HepG2 (cell line): ENCODE measurements around the gene FKBP10. TPM values are rescaled to one million over a fixed set of nuclear protein-coding genes. Genes with fewer than 3 reads are reported as not detected.

Source experiments
- ARID2 ChIP-seq: sonication (generic); formaldehyde crosslinking; IDR thresholded peaks from 2 replicates; pipeline ENCODE4 v1.8.1; 2022; ENCODE audit warnings: mild to moderate bottlenecking, missing genetic modification reagents, borderline replicate concordance
- BHLHE40 ChIP-seq: IDR thresholded peaks from 2 replicates; pipeline ENCODE4 v1.6.1; 2011; ENCODE audit warnings: low read length, improper control_type of control experiment
- EZH2 ChIP-seq: conservative IDR thresholded peaks from 2 replicates; pipeline ENCODE4 v1.6.1; 2012; ENCODE audit warnings: mild to moderate bottlenecking, low read depth, low read length, moderate library complexity
- HDAC1 ChIP-seq: sonication (generic); formaldehyde crosslinking; IDR thresholded peaks from 2 replicates; pipeline ENCODE4 v1.5.1; 2020; ENCODE audit warnings: mild to moderate bottlenecking, missing genetic modification reagents
- KDM5B ChIP-seq: sonication (generic); formaldehyde crosslinking; IDR thresholded peaks from 2 replicates; pipeline ENCODE4 v1.4.0; 2020; ENCODE audit warnings: missing genetic modification reagents, mild to moderate bottlenecking, borderline replicate concordance
- LCORL ChIP-seq, 2 experiments: fragments of 450-650 bp in 1 of 2; sonication (generic) in 1 of 2; formaldehyde crosslinking in 1 of 2; IDR thresholded peaks; 2 replicates each; pipeline versions ENCODE4 v1.5.0 to v1.6.1; 2017 to 2020; ENCODE audit warnings: antibody characterized with exemption in 1 of 2, missing genetic modification reagents in 1 of 2
- MAX ChIP-seq: IDR thresholded peaks from 2 replicates; pipeline ENCODE4 v1.6.1; 2012; ENCODE audit warnings: inconsistent platforms
- MXD3 ChIP-seq: IDR thresholded peaks from 2 replicates; pipeline ENCODE4 v1.6.1; 2016; ENCODE audit warnings: mild to moderate bottlenecking, missing biosample characterization, missing genetic modification reagents
- NR2F6 ChIP-seq, 2 experiments: IDR thresholded peaks; 2 replicates each; pipeline ENCODE4 v1.6.1; 2016; ENCODE audit warnings: antibody characterized with exemption in 1 of 2, mild to moderate bottlenecking in 1 of 2
- PHF21A ChIP-seq: sonication (generic); formaldehyde crosslinking; IDR thresholded peaks from 2 replicates; pipeline ENCODE4 v1.5.0; 2020; ENCODE audit warnings: mild to moderate bottlenecking, missing genetic modification reagents
- PPARG ChIP-seq: conservative IDR thresholded peaks from 2 replicates; pipeline ENCODE4 v1.6.1; 2016; ENCODE audit warnings: missing biosample characterization, missing genetic modification reagents
- SALL1 ChIP-seq: sonication (generic); formaldehyde crosslinking; IDR thresholded peaks from 2 replicates; pipeline ENCODE4 v1.8.0; 2022; ENCODE audit warnings: mild to moderate bottlenecking, missing genetic modification reagents
- SP4 ChIP-seq: sonication (generic); formaldehyde crosslinking; IDR thresholded peaks from 2 replicates; pipeline ENCODE4 v1.8.1; 2023; ENCODE audit warnings: mild to moderate bottlenecking, missing genetic modification reagents
- TFAP4 ChIP-seq: sonication (generic); IDR thresholded peaks from 2 replicates; pipeline ENCODE4 v1.6.1; 2016; ENCODE audit warnings: low read depth, borderline replicate concordance
- TFDP1 ChIP-seq: IDR thresholded peaks from 2 replicates; pipeline ENCODE4 v1.6.1; 2016; ENCODE audit warnings: missing compliant biosample characterization, missing genetic modification reagents, borderline replicate concordance
- XBP1 ChIP-seq: sonication (generic); formaldehyde crosslinking; IDR thresholded peaks from 2 replicates; pipeline ENCODE4 v1.5.0; 2020; ENCODE audit warnings: missing genetic modification reagents
- ZBTB3 ChIP-seq: sonication (generic); formaldehyde crosslinking; IDR thresholded peaks from 2 replicates; pipeline ENCODE4 v1.4.0; 2020; ENCODE audit warnings: low read depth, mild to moderate bottlenecking, moderate library complexity, missing genetic modification reagents, borderline replicate concordance
- ZFX ChIP-seq: sonication (generic); formaldehyde crosslinking; IDR thresholded peaks from 2 replicates; pipeline ENCODE4 v1.4.0; 2020; ENCODE audit warnings: mild to moderate bottlenecking, low read depth, missing genetic modification reagents, moderate library complexity
- ZNF138 ChIP-seq: sonication (generic); formaldehyde crosslinking; IDR thresholded peaks from 2 replicates; pipeline ENCODE4 v1.5.0; 2020; ENCODE audit warnings: mild to moderate bottlenecking, low read depth, missing genetic modification reagents
- ZNF20 ChIP-seq: sonication (generic); formaldehyde crosslinking; IDR thresholded peaks from 2 replicates; pipeline ENCODE4 v1.4.0; 2020; ENCODE audit warnings: mild to moderate bottlenecking, moderate library complexity, missing genetic modification reagents
- ZNF256 ChIP-seq: sonication (generic); formaldehyde crosslinking; conservative IDR thresholded peaks from 2 replicates; pipeline ENCODE4 v1.4.0; 2020; ENCODE audit warnings: missing genetic modification reagents
- ZNF317 ChIP-seq: sonication (generic); formaldehyde crosslinking; IDR thresholded peaks from 2 replicates; pipeline ENCODE4 v1.5.0; 2020; ENCODE audit warnings: mild to moderate bottlenecking, missing genetic modification reagents
- ZNF543 ChIP-seq: sonication (generic); formaldehyde crosslinking; IDR thresholded peaks from 2 replicates; pipeline ENCODE4 v1.4.0; 2020; ENCODE audit warnings: mild to moderate bottlenecking, missing genetic modification reagents
- ZNF619 ChIP-seq: sonication (generic); formaldehyde crosslinking; IDR thresholded peaks from 2 replicates; pipeline ENCODE4 v1.4.0; 2020; ENCODE audit warnings: mild to moderate bottlenecking, missing genetic modification reagents
- ZNF644 ChIP-seq: IDR thresholded peaks from 2 replicates; pipeline ENCODE4 v1.6.1; 2016; ENCODE audit warnings: low read depth
- ZNF768 ChIP-seq: sonication (generic); formaldehyde crosslinking; IDR thresholded peaks from 2 replicates; pipeline ENCODE4 v1.4.0; 2020; ENCODE audit warnings: missing genetic modification reagents
- ZNF780A ChIP-seq: sonication (generic); formaldehyde crosslinking; IDR thresholded peaks from 2 replicates; pipeline ENCODE4 v1.8.0; 2022; ENCODE audit warnings: mild to moderate bottlenecking, missing genetic modification reagents, moderate library complexity
- ZNF788 ChIP-seq: sonication (generic); formaldehyde crosslinking; IDR thresholded peaks from 2 replicates; pipeline ENCODE4 v1.5.0; 2020; ENCODE audit warnings: mild to moderate bottlenecking, missing genetic modification reagents, borderline replicate concordance
- ZNF83 ChIP-seq: sonication (generic); formaldehyde crosslinking; IDR thresholded peaks from 2 replicates; pipeline ENCODE4 v1.4.0; 2020; ENCODE audit warnings: missing genetic modification reagents, mild to moderate bottlenecking, borderline replicate concordance
- polyA plus RNA-seq, 8 experiments: library from polyadenylated mRNA; depleted of rRNA in 3 of 8; stranded (reverse) in 7 of 8; unstranded in 1 of 8; fragments of >200 nt; fragmentation: Illumina TruSeq in 4 of 8; extraction: Trizol in 4 of 8; gene quantifications; 2 replicates each; pipeline versions ENCODE4 v1.2.1 to v1.2.3, GENCODE V29; 2011 to 2016; ENCODE audit warnings: low read depth in 4 of 8, missing spikeins in 1 of 8, mixed read lengths in 1 of 8; ENCODE audit not compliant: insufficient read depth in 1 of 8
- total RNA-seq, 5 experiments: library from RNA; depleted of rRNA; stranded (reverse); fragments of >200 nt; fragmentation: Illumina TruSeq; extraction: Trizol; gene quantifications; 2 replicates each; pipeline ENCODE4 v1.2.3, GENCODE V29; 2016; ENCODE audit warnings: low read depth in 1 of 5

The FKBP10 gene
- total and polyA plus RNA-seq, 2 of the 13 experiments (the other 11 are each of a cell fraction or from before 2014, with no cell fraction given) = 149 to 573 TPM

GRCh38 chr17:41800601-41801373 lies 12.0 kb upstream of the FKBP10 start (continued):
- TF ChIP-seq ZNF256 (no peak), MXD3 (peak; percentile 9; the same call in 1 of the 2 replicates), KDM5B (CRISPR knock-in tag) (peak; percentile 72; the same call in 1 of the 2 replicates), HDAC1 (CRISPR knock-in tag) (peak; percentile 76), SALL1 (CRISPR knock-in tag) (peak; percentile 74), ZNF644 (CRISPR knock-in tag) (no peak), ZNF768 (CRISPR knock-in tag) (no peak), NR2F6 (IDR thresholded peaks at IDR 0.05) (peak; percentile 86), NR2F6 (CRISPR knock-in tag; IDR thresholded peaks at IDR 0.05) (peak; percentile 90), SP4 (CRISPR knock-in tag) (peak; percentile 67; the same call in 1 of the 2 replicates), ZNF83 (CRISPR knock-in tag) (no peak; the same call in 1 of the 2 replicates), MAX (peak; percentile 39), ZNF619 (CRISPR knock-in tag) (no peak), ZNF20 (CRISPR knock-in tag) (no peak), PPARG (CRISPR knock-in tag) (no peak), TFAP4 (peak; percentile 48; the same call in 1 of the 2 replicates), ZNF780A (no peak), PHF21A (CRISPR knock-in tag) (peak; percentile 45; the same call in 1 of the 2 replicates), ZNF788 (no peak), ZNF138 (no peak), TFDP1 (0 out of 2 replicates have a peak, but pooled peaks have one; percentile 16), ZNF317 (no peak), BHLHE40 (peak; percentile 51; the same call in 1 of the 2 replicates), LCORL (IDR thresholded peaks at IDR 0.05) (no peak), LCORL (CRISPR knock-in tag; IDR thresholded peaks at IDR 0.05) (peak; percentile 66; the same call in 1 of the 2 replicates), ZNF543 (CRISPR knock-in tag) (no peak), ZFX (peak; percentile 59; the same call in 1 of the 2 replicates), ARID2 (CRISPR knock-in tag) (peak; percentile 78; the same call in 1 of the 2 replicates), EZH2 (no peak), ZBTB3 (CRISPR knock-in tag) (peak; percentile 2; the same call in 1 of the 2 replicates), XBP1 (CRISPR knock-in tag) (no peak)
